T-helper 2 cell (primary cell): Measurements from ENCODE around the gene PCSK4.

Source experiments
- DNase-seq, 5 experiments: peaks; one replicate each; pipeline versions ENCODE4 v3.0.0 to v3.0.0-alpha.2; 2012 to 2022

Gene PCSK4

DNA sequence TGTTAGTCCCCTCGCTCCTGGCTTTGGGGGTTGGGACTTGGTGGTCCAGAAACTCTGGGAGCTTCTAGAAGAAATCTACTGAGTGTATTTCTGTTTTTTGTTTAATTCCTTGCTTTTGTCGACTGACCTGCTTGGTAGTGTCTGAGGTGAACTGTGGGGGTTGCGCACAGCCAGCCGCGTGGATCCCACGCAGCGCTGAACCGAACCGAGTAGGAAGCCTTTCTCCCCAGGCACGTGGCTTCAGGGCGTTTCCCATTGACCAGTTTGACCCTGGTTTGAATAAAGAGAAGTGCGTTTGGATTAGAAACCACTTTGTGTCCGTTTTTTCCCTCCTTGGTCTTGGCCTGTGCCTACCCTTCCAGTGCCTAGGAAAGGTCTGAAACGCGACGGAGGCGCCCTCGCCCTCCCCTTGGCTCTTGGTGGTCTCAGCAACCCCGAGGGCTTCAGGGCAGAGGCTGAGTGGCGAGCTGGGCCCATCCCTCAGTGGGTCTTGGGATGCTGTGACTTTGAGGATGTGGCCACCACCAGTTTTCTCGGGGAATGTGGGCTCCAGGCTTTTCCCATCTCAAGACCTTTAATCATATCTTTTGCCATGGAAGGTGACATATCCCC is 54.7 kb downstream of the PCSK4 start:
- DNase-seq, result no peak

DNA sequence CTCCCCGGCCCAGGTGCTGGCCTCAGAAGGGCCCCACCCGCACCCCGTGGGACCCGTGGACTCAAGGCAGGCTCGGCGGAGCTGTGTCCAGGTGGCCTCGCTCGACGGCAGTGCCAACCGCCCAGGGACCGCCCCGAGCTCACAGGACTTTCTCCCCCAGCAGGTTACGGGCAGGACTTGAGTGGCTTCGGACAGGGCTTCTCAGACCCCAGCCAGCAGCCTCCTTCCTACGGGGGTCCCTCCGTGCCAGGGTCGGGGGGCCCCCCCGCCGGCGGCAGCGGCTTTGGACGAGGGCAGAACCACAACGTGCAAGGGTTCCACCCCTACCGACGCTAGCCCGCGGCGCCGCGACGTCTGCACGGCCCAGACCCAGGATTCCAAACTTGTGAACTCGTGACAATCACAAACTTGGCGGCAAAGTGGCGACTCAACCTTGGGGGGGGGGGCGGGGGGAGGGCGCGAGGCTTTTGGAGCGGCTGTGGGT is 55.5 kb downstream of the PCSK4 start:
- no peak for DNase-seq

DNA sequence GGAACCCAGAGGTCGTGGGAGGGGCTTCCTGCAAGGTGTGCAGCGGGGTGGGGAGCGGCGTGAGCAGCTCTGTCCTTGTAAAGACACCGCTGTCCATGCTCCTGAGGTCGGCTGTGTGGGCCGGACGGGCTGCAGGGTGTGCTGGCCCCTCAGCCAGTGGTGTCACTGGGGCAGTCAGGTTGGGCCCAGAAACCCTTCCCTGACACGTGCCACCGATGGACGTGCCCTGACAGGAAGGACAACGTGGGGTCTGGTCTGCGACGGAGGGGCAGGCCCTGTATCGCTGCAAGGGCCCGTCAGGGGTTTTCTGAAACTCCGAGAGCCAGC is 56.1 kb downstream of the PCSK4 start:
- DNase-seq, result no peak

DNA sequence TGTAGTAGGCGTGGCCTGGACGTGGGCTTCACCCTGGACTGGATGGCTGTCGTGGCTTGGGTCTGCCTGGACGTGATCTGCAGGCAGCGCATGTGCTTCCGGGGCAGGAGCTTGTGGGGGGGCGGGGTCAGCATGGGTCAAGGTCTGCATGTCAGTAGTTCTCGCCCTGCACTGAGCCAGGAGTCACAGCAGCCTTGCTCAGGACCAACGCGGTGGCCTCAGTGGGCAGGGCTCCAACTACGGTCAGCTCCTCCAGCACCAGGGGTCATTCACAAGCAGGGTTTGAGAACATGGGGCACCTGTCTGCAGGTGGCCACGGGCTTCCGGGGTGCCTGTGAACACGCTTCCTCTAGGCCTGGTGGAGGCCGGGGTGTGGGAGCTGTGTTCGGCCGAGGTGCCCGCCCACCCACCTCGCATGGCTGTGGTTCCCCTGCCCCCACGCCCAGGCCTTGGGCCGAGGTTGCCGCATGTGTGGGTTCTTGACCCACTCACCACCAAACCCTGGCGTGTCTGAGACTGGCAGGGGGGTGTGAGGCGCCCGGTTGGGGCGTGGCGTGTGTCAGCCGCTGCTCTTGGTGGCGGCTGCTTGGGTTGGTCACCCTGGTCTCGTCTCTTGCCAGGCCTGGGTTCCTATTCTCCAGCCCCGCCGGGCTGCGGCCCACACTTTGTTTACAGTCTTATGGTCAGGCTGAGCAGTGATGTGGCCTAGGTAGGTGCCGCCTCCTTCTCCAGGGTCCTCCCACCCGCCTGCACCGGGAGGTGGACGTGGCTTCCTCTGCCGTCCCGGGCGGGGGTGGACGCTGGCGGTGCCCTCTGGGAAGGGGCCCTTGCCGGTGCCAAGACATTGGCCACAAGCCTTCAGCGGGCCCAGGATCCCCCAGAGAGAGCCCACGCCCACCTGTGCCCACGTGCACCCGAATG is 56.8 kb downstream of the PCSK4 start:
- no peak for DNase-seq

DNA sequence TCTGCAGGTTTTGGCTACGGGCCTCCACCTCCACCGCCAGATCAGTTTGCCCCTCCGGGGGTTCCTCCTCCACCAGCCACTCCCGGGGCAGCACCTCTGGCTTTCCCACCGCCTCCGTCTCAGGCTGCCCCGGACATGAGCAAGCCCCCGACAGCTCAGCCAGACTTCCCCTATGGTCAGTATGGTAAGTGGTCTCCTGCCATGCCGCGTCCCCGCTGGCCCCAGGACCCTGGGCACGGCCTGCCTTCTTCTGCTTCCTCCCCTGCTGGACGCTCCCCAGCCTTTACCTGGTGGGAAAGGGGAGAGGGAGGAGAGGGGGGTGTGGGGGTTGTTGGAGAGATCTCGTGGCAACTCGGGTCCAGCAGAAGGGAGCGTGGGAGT is 57.7 kb downstream of the PCSK4 start:
- DNase-seq, result no peak

DNA sequence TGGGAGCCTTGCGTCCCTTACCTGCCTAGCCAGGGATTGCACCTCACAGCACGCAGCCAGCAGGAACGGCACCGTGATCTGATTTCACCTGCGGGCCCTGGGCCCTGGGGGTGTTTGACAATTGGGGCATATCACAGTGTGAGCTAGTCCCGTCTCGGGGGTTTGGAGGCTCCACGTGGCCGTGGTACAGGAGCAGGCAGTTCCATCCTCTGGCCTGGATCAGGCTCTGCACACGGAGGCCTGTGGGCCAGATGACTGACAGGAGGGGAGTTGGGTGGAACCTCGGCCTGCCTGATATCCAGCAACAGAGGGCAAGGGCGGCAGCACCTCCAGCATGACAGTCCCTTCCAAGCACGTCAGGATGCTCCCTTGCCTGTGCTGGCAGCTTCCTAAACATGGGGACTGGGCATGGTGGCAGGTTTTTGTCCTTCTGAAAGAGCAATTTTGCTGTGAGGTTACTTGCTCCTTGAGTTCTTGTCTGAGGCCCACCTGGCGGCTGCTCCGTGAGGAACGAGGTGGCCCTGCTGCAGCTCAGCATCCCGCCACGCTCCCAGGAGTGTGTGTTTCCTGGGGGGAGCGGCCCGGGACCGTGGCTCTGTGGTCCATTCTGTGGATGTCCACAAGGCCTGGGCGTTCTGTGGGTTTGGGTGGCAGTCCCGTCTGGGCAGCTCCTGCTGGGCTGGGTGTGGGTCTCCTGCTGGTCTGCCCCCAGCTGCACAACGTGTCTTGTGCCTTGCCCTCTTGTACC is 58.2 kb downstream of the PCSK4 start:
- no peak for DNase-seq
